GM12865 (cell line): ENCODE measurements around the gene FGF10.

Experiments
- DNase-seq: peaks from one replicate; pipeline ENCODE4 v3.0.0; 2010; ENCODE audit warnings: low read depth
- H3K4me3 ChIP-seq: 2 replicates; pipeline ENCODE4 v1.5.1; 2011; ENCODE audit warnings: mild to moderate bottlenecking, low read depth, low read length, control low read depth
- CTCF ChIP-seq: IDR thresholded peaks from 2 replicates; pipeline ENCODE4 v1.5.1; 2011; ENCODE audit warnings: low read length, control low read depth, low read depth, inconsistent platforms; ENCODE audit not compliant: insufficient read depth; ENCODE audit errors: missing control alignments

The FGF10 gene

GRCh38 chr5:44266882-44267576, 122.2 kb downstream of the FGF10 start:
- H3K4me3 ChIP-seq: no peak overlapping the region
- DNase-seq: no peak
- no peak for TF ChIP-seq CTCF

- no peak for TF ChIP-seq CTCF
- no peak overlapping the region for H3K4me3 ChIP-seq
- DNase-seq: no peak
Measured at GRCh38 chr5:44265713-44266112, 123.5 kb downstream of the FGF10 start.

GRCh38 chr5:44260793-44261192, 128.4 kb downstream of the FGF10 start:
- TF ChIP-seq CTCF: no peak
- no peak for DNase-seq
- no peak overlapping the region for H3K4me3 ChIP-seq

GRCh38 chr5:44257653-44258365, 131.4 kb downstream of the FGF10 start:
- no peak for TF ChIP-seq CTCF
- H3K4me3 ChIP-seq: no peak overlapping the region
- DNase-seq: no peak

- H3K4me3 ChIP-seq: no peak overlapping the region
- no peak for TF ChIP-seq CTCF
- DNase-seq: no peak
Measured at GRCh38 chr5:44257221-44257620, 132.0 kb downstream of the FGF10 start.
